GM21367 (cell line): ENCODE data around the gene GNGT2.
"Not testable (repeated sequence)": the region's sequence is repeated elsewhere in the genome, so short reads cannot be mapped to it uniquely, and the experiment has no call there.

Experiments used
- ATAC-seq: cut with Tn5 transposase; IDR thresholded peaks from one replicate; pipeline ENCODE4 v1.9.1; 2021; ENCODE audit not compliant: unreplicated experiment

The GNGT2 gene

DNA sequence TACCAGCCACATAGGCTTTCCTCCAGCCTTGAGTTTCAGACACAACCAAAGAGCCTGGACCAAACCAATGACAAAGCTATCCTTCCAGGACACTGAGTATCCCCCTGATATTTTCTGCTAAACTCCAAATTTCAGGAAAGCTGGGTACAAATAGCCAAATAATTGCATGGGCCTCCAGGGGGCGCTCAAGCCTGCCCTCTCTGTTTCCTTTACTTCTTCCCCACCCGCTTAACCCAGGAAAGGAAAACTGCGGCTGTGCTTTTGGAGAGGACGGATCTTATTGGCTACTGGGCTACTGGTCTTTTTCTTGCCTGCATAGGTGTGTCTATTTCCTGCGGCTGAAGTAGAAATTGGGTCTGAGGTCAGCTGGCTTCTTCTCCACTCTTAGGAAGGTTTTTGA, 30.1 kb downstream of the GNGT2 start:
- no peak for ATAC-seq

DNA sequence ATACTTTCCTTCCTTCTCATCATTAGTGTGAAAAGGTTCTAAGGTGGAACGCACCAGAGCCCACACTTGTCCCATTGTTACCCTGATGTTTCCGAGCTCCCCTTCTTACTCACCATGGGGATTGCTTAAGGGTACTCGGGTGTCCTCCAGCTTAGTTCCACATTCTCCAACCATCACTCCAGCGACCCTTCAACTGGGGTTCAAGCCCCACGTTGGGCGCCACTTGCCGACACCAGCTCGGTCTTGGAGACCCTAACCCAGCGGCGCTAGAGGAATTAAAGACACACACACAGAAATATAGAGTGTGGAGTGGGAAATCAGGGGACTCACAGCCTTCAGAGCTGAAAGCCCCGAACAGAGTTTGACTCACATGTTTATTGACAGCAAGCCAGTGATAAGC, 34.4 kb downstream of the GNGT2 start:
- not testable (repeated sequence) for ATAC-seq

DNA sequence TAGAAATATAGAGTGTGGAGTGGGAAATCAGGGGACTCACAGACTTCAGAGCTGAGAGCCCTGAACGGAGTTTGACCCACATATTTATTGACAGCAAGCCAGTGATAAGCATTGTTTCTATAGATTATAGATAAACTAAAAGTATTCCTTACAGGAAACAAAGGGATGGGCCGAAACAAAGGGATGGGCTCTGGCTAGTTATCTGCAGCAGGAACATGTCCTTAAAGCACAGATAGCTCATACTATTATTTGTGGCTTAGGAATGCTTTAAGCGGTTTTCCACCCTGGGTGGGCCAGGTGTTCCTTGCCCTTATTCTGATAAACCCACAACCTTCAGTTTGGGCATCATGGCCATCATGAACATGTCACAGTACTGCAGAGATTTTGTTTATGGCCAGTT, 39.7 kb downstream of the GNGT2 start:
- not testable (repeated sequence) for ATAC-seq

GRCh38 chr17:49170216-49170615, 40.2 kb downstream of the GNGT2 start:
- no peak for ATAC-seq

GRCh38 chr17:49168706-49169105, 41.7 kb downstream of the GNGT2 start:
- ATAC-seq: no peak

DNA sequence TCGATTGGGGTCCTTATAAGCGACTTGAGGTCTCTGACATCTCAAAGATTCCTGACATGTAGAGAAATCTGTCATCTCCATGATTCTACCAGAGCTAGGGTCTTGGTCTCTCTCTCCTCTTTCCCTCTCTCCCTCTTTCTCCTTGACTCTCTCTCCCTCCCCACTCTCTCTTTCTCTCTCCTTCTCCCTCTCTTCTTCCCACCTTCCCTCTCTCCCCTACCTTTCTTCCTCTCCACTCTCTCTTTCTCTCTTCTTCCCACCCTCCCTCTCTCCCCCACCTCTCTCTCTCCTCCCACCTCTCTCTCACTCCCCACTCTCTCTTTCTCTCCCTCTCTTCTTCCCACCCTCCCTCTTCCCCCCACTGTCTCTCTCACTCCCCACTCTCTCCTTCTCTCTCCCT, 45.2 kb downstream of the GNGT2 start:
- no peak for ATAC-seq

- no peak for ATAC-seq
These were observed 47.5 kb downstream of the GNGT2 start for GRCh38 chr17:49162866-49163265.

- no peak for ATAC-seq
These were observed 52.6 kb downstream of the GNGT2 start for GRCh38 chr17:49157784-49158183.

- no peak for ATAC-seq
These were observed 54.1 kb downstream of the GNGT2 start for GRCh38 chr17:49156256-49156655.
